ENCODE data around the gene POFUT2.
"Not testable (repeated sequence)": the region's sequence is repeated elsewhere in the genome, so short reads cannot be mapped to it uniquely, and the experiment has no call there.

POFUT2 gene

DNA sequence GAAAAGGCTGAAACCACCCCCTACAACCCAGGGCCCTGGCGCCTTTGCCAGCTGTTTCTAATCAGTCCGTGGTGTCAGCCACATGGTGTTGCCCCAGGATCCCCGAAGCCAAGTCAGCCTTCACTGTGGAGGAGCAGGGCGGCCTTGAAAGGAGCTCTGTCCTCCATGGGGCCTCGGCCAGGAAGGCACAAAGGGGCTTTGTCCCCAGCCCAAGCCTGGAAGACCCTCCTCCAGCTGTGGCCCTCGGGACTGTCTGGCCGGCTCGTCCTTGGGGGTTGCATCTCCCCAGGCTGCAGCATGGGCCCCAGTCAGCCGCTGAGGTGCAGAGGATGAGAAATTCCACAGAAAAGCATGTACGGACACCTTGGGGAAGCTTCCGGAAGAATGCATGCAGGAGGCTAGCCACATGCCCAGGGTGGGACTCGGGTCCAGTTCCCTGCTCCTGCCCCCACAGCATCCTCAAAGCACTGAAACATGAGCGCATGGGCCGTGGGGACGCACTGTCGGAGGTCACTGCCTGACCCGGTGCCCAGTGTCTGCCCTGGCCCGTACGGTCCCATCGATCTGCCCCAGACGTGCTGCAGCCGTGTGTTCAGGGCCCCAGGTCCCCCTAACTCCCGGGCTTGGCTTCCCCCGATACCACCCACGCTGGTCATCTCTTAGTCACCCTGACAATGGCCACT lies 38.6 kb upstream of the POFUT2 start:
- DNase-seq, result peak; percentile 81

DNA sequence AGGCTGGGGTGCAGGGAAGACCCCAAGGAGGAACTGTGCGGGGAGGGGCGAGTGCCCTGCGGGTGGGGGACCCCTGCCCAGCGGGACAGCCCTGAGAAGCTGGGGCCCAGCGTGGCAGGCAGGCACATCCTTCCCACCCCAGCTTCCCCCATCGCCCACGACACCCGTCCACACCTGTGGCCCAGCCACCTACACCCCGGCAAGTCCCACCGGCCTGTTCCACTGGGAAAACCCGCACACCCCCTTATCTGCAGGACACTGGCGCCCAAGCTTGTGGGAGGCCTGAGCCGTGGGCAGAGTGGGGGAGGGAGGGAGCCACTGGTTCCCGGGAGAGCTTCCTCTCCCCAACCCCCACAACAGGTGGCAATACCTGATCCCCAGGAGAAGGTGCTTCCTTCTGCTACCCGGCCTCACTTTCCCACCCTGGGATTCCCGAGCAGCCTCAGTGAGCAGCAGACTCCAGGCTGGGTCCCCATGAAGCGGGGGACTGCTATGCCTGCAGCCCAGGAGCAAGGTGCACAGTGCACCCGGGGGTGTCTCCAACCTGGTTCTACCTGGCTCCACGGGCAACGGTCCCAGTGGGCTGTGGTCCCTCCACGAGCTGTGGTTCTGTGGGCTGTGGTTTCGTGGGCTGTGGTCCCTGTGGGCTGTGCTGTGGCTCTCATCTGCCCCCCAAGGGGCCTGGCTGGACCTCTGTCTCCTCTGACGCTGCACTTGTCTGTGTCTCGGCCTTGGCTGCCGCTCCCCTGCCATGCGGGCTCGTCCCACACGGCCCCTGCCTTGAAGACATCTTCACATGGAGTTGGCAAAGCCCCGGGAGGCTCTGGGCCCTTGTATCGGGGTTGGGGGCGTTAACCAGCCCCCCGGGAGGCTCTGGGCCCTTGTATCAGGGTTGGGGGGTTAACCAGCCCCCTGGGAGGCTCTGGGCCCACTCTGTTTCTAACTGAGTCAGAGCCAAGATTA lies 37.8 kb upstream of the POFUT2 start:
- DNase-seq, result no peak

DNA sequence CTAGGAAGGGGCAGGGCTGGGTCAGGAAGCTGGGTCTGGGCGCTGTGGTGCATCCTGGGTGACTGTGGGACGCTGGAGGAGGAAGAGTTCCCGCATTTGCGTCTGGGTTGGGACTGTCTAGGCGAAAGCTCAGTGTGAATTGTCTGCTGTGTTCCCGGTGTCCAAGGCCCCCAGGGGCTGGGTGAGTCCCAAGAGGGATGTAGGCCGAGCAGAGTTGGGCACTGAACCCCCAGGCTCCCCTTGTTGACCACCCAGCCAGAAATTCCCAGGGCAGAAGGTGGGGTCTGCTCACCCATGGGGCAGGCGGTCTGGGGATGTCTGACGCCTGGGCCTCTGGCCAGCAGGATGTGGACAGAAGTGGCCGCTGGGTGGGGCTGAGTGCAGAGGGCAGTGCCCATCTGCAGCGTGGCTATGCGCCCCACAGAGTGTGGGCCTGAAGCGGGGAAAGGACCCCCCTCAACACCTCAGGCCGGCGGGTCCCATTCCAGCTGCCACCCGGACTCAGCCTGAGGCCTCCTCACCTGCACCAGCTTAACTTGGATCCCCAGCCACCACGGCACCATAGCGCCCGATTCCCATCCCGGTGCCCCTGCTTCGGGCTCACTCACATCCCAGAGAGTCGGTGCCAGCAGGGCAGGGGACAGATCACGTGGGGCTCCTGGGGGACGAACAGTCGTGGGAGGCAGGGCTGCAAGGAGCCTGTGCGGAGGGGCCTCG lies 37.0 kb upstream of the POFUT2 start:
- no peak for DNase-seq

DNA sequence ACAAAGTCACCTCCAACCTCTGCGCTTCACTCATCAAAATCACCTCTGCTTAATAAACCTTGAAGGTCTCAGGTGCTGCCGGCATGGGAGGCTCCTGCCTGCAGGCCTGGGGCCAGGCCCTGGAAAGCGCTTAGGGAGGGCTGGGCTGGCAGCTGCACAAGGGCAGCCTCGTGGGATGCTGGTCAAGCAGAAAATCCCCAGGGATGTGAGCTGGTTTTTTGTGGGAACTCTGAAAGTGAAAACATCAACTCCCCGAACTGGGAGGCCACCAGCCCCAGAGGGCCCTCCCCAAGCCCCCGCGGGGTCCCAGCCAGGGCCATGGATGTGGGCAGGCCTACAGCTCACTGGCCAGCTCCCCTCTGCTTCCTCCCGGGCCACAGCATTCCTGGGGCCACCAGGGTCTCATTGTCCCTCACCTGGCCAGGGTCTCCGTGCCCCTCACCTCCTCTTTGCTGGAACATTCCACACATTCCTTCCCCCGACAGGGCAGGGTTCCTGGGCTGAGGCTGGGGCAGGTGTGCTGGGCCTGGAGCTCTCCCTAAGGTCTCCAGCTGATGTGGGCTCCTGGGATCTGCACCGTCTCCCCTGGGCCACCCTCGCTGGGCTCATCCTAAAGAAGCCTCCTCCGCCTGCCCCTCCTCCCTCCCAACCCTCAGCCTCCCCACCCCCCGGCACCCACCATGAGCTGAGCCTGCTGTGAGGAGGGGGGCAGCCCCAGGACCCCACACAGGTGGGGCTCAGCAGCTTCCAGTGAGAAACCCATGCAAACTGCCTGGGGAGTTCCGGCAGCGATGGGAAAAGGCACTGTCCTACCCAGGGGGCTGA lies 36.0 kb upstream of the POFUT2 start:
- DNase-seq, result no peak

DNA sequence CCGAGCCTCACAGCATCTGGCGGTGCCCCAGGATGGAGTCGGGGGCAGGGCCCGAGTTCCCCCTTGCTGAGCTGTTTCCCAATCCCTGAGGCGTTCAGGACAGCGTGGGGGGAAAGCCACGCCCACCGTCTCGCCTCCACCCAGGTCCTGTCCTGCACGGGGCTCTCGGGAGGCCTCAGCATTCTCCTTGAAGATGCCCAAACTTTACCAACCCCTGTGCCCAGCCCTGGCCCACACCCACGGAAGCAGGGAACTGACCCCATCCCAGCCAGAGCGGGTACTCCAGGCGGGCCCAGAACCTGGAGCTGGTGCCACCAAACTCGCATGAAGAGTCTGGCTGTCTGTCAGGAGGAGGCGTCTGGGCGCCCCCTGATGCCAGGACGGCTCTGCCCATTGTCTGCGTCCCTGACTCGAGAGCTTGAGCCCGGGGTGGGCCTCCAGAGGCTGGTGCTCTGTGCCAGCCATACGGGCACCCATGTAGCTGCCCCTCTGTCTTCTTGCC lies 35.3 kb upstream of the POFUT2 start:
- DNase-seq, result no peak

DNA sequence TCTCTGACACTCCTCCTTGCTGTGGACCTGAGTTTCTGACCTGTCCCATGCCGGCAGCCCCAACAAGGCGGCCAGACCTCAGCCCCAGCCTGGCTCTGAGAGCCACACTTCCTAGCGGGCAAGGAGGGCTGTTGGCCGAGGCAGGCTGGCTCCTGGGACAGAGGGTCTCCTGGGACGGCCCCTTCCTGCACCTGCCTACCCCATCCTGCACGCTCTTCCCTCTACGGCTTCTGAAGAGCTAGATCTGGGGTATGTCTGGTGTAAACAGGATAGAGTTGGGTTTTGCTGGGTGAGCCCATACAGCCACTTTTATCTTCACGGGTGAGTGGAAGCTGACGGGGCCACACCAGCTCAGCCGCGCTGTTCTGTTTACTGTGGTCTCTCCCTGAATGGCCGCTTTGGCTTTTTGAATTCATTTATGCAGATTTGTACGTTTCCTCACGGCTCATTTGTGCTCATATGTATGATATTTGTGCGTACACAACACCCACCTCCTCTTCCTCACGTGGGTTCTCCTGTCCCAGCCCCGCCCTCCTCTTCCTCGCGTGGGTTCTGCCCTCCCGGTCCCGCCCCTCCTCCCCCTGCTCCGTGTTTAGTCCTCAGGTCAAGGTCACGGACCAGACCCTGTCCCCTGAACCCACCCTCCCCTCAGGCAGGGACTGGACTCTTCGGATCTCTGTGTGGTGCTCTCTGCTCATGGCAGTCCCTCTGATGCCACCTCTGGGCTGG lies 34.7 kb upstream of the POFUT2 start:
- DNase-seq, result no peak

DNA sequence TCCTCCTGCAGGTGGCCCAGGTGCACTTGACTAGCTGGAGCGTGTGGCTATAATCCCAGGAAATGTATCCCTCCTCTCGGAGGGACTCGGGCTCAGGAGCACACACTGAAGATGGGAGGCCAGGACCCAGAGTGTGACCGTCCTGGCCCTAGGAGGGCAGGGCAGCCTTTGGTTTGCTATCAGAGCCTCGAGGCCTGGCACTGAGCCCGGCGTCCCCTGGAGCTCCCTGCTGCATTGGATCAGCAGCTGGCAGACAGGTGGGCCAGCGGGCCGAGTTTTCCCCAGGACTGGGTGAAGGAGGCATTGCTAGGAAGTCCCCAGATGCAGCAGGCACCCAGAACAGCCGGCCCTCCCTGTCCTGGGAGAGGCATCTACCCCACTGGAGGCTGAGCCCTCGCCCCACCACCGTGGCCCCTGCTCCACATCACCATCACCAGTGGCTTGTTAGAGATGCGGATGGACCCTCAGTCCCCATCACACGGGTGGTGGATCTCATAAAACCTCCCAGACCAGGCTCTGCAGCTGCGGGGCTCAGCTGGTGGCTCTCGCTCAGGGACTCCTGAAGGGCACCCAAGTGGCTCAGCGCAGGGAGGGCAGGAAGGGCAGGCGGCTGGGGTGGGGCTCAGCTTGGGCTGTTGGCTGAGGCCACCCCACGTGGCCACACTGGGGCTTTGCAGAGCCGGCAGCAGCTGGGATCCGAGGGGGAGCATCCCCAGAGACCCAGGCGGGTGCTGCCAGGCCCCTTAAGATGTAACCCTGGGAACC lies 32.7 kb upstream of the POFUT2 start:
- no peak for DNase-seq

DNA sequence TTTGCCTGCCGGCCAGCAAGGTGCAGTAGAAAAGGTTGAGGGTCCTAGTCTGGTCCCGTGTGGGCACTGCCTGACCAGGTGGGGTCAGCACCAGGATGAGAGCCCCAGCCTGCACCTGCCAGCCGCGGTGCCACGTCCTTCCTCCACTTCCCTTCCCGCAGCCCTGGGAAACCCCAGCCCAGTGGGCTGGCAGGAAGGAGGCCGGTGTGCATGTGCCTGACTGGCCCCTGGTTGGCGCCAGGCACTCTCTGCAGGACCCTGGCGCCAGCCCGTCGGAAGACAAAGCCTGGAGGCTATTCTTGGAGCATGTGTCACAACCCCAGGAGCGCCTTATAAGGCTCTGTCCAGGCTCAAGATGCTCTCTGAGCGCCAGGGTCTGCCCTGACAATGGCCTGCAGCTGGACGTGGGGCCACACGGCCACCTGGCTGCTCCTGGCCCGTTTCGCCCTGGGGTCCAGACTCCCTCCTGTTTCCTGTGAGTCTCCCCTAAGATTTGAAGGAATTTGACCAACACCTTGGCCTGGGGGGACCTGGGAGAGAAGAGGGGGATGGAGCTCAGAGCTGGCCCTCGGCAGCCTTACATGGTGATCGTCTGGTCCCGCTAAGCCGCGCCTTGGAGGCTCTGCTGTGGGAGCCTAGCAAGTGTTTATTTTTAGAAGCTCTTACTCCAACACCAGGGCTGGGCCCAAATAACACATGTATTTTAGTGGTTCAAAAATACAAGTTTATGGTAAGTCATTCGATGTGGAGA lies 31.9 kb upstream of the POFUT2 start:
- DNase-seq, result no peak

DNA sequence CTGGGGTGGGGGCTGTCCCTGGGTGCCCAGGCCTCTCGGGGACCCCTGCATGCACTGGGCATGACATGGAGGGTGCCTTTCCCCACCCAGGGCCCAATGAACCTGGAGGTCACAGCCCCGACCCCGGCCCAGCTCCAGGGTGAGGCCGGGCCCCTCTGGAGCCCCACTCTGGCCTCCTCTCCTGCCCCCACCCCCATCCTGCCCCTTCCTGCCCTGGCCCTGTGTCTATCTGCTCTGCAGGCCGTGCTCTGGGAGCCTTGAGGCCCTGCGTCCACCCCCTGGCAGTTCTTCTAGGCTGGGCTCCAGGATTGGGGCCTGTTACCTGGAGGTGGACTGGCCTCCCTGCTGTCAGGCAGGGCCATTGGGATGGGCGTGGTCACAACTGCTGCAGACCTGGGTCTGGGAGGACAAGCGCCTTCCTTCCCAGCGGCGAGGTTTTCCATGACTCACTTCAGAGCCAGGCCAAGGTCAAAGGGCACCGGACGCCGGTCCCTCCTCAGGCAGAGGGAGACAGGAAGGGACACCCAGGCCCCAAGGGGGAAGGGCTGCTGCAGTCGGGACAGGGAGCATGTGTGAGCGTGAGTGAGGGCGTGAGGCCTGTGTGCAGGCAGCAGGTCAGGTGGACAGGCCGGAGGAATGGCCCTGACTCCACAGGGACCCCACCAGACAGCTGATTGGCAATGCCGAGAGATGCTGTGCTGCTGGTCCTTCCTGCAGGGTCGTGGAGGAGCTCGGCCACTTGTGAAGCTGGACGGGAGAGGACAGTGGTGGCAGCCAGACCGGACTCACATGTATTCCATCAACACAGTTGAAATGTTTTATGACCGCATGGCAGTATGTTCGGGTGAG lies 31.1 kb upstream of the POFUT2 start:
- no peak for DNase-seq

DNA sequence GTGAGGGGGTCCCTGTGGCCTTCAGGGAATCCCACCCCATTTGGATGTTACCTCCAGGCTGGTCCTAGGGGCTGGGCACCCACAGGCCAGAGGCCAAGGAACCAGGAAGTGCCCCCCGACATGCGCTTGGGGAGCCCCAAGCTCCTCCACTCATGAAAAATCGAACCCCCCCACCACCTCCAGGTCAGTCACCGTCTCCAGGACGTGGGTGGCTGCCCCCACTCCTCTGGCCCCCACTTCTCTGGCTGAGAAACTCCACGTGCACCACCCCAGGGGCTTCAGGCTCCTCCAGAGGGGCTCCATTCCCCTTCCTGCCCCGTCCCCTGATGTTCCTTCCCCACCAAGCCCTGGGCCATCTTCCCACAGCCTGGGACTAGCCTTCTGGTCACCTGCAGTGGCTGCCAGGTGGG lies 30.5 kb upstream of the POFUT2 start:
- no peak for DNase-seq

DNA sequence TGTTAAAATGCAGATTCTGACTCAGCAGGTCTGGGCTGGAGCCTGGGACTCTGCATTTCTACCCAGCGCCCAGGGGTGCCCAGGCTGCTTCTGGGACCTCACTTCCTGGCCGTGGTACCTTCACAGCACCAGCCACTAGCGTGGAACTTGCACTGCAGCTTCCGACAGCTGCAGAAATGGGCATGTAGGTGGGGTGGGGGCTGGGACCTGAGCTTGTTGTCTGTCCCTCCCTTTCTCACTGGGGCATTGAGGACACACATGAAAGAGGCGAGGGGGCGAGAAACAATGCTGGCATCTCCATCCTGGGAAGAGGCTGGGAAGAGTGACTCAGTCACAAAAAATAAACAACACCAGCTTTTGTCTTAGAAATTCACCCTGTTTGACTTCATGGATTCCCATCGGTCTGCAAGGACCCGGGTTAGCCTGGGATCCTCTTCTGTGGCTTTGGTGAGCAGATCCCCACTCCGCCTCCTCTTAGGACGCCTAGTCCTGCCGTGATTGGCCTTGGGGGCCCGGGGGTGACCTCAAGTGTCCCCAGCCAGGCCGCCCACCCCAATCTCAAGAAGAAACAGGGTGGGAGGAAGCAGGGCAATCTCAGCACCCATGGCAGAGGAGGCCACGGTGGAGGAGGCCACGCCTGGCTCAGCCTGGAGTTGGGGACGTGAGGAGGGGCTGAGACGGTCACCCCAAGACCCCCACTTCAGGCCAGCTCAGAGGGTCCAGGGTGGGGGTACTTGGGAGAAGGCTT lies 29.9 kb upstream of the POFUT2 start:
- DNase-seq, result no peak

DNA sequence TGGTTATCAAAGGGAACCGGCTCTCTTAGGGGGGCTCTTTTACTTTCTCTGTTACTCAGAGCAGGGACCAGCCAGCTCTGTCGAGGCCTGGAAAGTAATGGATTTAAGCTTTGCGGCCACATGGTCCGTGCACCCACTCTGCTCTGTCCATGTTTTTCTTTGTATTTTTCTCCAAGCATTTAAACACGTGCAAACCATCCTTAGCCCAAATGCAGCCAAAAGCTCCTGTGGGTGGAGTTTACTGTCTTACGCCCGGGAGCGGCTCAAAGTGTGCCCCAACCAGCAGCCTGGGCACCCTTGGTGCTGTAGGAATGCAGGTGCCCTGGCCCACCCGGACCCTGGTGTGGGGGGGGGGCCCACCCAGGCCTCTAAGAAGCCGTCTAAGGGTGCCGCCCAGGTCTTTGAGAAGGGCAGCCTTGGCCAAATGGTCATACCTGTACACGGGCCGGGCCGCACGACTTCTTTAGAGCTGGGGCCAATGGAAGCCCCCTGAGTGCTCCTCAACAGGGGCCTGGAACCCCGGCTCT lies 29.2 kb upstream of the POFUT2 start:
- no peak for DNase-seq

DNA sequence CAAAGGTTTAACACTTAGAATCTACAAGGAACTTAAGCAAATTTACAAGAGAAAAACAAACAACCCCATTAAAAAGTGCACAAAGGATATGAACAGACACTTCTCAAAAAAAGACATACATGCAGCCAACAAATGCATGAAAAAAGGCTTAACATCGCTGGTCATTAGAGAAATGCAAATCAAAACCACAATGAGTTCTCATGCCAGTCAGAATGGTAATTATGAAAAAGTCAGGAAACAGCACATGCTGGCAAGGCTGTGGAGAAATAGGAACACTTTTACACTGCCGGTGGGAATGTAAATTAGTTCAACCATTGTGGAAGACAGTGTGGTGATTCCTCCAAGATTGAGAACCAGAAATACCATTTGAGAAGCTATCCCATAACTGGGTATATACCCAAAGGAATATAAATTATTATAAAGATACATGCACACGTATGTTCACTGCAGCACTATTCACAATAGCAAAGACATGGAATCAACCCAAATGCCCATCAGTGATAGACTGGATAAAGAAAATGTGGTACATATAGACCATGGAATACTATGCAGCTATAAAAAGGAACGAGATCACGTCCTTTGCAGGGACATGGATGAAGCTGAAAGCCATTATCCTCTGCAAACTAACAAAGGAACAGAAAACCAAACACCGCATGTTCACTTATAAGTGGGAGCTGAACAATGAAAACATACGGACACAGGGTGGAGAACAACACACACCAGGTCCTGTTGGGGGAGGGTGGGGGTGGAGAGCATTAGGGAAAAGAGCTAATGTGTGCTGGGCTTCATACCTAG lies 28.2 kb upstream of the POFUT2 start:
- not testable (repeated sequence) for DNase-seq

DNA sequence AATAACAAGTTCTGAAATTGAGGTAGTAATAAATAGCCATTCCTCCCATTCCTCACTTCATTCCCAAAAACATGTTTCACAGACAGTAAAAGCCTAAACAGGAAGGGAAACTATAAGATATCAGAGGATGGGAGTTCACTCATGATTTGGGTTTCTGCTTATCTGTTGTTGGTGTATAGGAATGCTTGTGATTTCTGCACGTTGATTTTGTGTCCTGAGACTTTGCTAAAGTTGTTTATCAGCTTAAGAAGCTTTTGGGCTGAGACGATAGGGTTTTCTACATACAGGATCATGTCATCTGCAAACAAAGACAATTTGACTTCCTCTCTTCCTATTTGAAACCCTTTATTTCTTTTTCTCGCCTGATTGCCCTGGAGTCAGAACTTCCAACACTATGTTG lies 26.0 kb upstream of the POFUT2 start:
- no peak for DNase-seq

DNA sequence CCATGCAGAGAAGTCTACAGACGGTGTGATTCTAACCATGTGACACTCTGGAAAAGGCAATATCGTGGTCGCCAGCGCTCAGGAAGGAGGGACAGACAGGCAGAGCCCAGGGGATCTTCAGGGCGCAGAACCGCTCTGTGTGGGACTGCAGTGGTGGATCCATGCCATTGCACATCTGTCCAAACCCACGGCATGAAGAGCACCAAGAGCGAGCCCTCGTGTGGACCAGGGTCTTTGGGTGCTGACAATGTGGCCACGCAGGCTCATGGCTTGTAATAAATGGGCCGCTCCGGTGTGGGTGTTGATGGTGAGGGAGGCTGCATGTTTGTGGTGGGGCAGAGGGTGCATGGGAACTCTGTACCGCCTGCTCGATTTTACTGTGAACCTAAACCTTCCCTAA lies 25.3 kb upstream of the POFUT2 start:
- DNase-seq, result no peak

DNA sequence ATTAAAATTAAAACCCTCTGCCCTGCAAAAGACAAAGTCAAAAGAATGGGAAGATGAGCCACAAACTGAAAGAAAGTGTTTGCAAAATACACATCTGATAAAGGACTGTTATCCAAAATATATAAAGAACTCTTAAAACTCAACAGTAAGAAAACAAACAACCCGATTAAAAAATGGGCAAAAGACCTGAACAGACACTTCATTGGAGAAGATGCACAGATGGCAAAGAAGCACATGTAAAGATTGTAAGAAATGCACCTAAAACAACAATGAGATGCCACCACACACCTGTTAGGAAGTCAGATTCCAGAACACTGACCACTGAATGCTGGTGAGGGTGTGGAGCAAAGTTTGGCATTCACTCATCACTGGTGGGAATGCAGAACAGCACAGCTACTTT lies 24.6 kb upstream of the POFUT2 start:
- no peak for DNase-seq

DNA sequence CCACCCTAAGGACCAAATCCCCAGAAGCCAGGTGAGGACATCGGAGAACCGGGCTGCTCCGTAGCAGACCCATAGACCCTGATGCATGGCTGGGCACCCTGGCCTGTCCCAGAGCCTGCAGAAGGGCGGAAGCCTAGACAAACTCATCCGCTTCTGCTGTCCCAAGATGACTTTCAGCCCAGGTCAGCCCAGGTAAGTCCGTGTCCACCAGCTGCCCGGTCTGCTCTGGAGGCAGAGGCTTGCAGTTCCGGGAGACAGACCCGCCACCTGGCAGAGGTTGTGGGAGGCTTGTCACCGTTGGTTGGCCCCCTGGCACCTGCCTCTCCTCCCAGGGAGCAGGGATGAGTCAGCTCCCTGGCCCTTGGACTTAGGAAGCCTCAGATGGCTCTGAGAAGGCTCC lies 22.8 kb upstream of the POFUT2 start:
- DNase-seq, result no peak
